ENCODE results near the gene IQCN.
A peak's percentile ranks its signal among the peaks of the same experiment; 100 is the strongest.

IQCN gene

GRCh38 chr19:18274781-18275356, 617 bp upstream of the IQCN start:
- no peak overlapping the region for H3K4me3 ChIP-seq (ENCODE audit: low read length)
- DNase-seq (ENCODE audit: low read depth, low spot score), result no peak

- no peak for DNase-seq (ENCODE audit: low read depth, low spot score)
- no peak overlapping the region for H3K4me3 ChIP-seq (ENCODE audit: low read length)
These were observed 562 bp downstream of the IQCN start for GRCh38 chr19:18273561-18274218.

- H3K4me3 ChIP-seq (ENCODE audit: low read length), result no peak overlapping the region
- DNase-seq (ENCODE audit: low read depth, low spot score), result no peak
These were observed 2.8 kb downstream of the IQCN start for GRCh38 chr19:18271433-18271841.

- DNase-seq (ENCODE audit: low read depth, low spot score), result no peak
- no peak overlapping the region for H3K4me3 ChIP-seq (ENCODE audit: low read length)
These were observed 3.9 kb downstream of the IQCN start for GRCh38 chr19:18270326-18270725.

GRCh38 chr19:18269070-18269723, 5.1 kb downstream of the IQCN start:
- H3K4me3 ChIP-seq (ENCODE audit: low read length), result no peak overlapping the region
- no peak for DNase-seq (ENCODE audit: low read depth, low spot score)

GRCh38 chr19:18266771-18267686, 7.2 kb downstream of the IQCN start:
- no peak overlapping the region for H3K4me3 ChIP-seq (ENCODE audit: low read length)
- DNase-seq (ENCODE audit: low read depth, low spot score), result no peak

GRCh38 chr19:18265582-18265981, 8.7 kb downstream of the IQCN start:
- peak overlapping the region; percentile 20 for H3K4me3 ChIP-seq (ENCODE audit: low read length)
- peak; percentile 84 for DNase-seq (ENCODE audit: low read depth, low spot score)

GRCh38 chr19:18264971-18265540, 9.2 kb downstream of the IQCN start:
- H3K4me3 ChIP-seq (ENCODE audit: low read length), result peak overlapping the region; percentile 20
- no peak for DNase-seq (ENCODE audit: low read depth, low spot score)

- H3K4me3 ChIP-seq (ENCODE audit: low read length), result no peak overlapping the region
- no peak for DNase-seq (ENCODE audit: low read depth, low spot score)
These were observed 10.0 kb downstream of the IQCN start for GRCh38 chr19:18264137-18264854.

GRCh38 chr19:18263324-18264136, 10.7 kb downstream of the IQCN start:
- DNase-seq (ENCODE audit: low read depth, low spot score), result no peak
- no peak overlapping the region for H3K4me3 ChIP-seq (ENCODE audit: low read length)

- DNase-seq (ENCODE audit: low read depth, low spot score), result no peak
These were observed 11.3 kb downstream of the IQCN start for GRCh38 chr19:18262917-18263316.

GRCh38 chr19:18262144-18262543, 12.1 kb downstream of the IQCN start:
- DNase-seq (ENCODE audit: low read depth, low spot score), result no peak
- no peak overlapping the region for H3K4me3 ChIP-seq (ENCODE audit: low read length)

More at GRCh38 chr19:18262917-18263316, 11.3 kb downstream of the IQCN start:
- H3K4me3 ChIP-seq (ENCODE audit: low read length), result no peak overlapping the region

- no peak overlapping the region for H3K4me3 ChIP-seq (ENCODE audit: low read length)
- DNase-seq (ENCODE audit: low read depth, low spot score), result no peak
These were observed 12.8 kb downstream of the IQCN start for GRCh38 chr19:18261474-18261873.

GRCh38 chr19:18259893-18260292, 14.4 kb downstream of the IQCN start:
- no peak overlapping the region for H3K4me3 ChIP-seq (ENCODE audit: low read length)
- DNase-seq (ENCODE audit: low read depth, low spot score), result no peak

- no peak overlapping the region for H3K4me3 ChIP-seq (ENCODE audit: low read length)
- DNase-seq (ENCODE audit: low read depth, low spot score), result no peak
These were observed 16.5 kb downstream of the IQCN start for GRCh38 chr19:18257503-18258470.

- no peak overlapping the region for H3K4me3 ChIP-seq (ENCODE audit: low read length)
- no peak for DNase-seq (ENCODE audit: low read depth, low spot score)
These were observed 19.4 kb downstream of the IQCN start for GRCh38 chr19:18254546-18255503.

Measured in Jurkat, Clone E6-1 (cell line).